IMR-90 (cell line): Measurements from ENCODE around the gene PAWR.

Experiments used
- POLR2A ChIP-seq: IDR thresholded peaks from 2 replicates; pipeline ENCODE4 v1.6.1; 2012; ENCODE audit warnings: mild to moderate bottlenecking, low read depth, low read length
- TF ChIP-seq, protein P1 (sequence below): conservative IDR thresholded peaks from 2 replicates; pipeline ENCODE4 v1.5.1; 2012; ENCODE audit warnings: mild to moderate bottlenecking, low read depth, low read length, improper control_type of control experiment
- TF ChIP-seq, protein P2 (sequence below): fragments of 150-350 bp; IDR thresholded peaks from 2 replicates; pipeline ENCODE4 v1.6.1; 2016; ENCODE audit warnings: low read depth, mild to moderate bottlenecking, low read length, moderate library complexity, borderline replicate concordance

DNA sequence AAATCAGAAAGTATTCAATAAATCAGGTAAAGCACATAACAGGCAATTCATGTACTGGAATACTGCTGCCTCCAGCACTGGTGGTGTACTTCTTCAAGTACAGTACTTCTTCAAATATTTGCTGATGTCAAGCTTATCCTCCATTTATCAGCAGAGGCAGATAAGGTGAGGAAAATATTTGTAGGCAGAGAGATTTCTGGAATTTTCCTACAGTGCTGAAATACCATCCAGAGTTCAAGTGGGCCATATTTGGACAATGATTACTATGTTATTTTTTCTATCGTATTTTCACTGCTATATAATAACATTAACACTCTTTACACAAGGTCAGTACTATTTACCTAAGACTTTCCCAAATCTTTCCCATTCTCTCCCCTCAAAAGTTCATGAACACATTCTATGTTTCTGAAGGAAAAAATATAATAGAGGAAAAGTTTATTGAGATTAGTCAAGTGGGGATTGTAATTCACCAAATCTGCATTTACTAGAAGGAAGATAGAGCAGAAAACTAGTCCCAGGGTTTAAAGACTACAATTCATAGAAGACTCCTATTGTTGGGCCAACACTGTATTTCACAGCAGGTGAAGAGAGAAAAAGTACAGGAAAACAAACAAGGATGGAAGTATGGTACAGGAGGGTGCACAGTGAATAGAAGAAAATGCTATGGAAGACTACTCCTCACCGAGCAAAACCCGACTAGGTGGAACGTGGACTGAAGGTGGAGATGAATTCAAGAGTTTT is 141.1 kb downstream of the PAWR start:
- no peak for TF ChIP-seq POLR2A
- TF ChIP-seq, protein P1, sequence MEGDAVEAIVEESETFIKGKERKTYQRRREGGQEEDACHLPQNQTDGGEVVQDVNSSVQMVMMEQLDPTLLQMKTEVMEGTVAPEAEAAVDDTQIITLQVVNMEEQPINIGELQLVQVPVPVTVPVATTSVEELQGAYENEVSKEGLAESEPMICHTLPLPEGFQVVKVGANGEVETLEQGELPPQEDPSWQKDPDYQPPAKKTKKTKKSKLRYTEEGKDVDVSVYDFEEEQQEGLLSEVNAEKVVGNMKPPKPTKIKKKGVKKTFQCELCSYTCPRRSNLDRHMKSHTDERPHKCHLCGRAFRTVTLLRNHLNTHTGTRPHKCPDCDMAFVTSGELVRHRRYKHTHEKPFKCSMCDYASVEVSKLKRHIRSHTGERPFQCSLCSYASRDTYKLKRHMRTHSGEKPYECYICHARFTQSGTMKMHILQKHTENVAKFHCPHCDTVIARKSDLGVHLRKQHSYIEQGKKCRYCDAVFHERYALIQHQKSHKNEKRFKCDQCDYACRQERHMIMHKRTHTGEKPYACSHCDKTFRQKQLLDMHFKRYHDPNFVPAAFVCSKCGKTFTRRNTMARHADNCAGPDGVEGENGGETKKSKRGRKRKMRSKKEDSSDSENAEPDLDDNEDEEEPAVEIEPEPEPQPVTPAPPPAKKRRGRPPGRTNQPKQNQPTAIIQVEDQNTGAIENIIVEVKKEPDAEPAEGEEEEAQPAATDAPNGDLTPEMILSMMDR, result no peak
- TF ChIP-seq, protein P2, sequence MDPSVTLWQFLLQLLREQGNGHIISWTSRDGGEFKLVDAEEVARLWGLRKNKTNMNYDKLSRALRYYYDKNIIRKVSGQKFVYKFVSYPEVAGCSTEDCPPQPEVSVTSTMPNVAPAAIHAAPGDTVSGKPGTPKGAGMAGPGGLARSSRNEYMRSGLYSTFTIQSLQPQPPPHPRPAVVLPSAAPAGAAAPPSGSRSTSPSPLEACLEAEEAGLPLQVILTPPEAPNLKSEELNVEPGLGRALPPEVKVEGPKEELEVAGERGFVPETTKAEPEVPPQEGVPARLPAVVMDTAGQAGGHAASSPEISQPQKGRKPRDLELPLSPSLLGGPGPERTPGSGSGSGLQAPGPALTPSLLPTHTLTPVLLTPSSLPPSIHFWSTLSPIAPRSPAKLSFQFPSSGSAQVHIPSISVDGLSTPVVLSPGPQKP, result no peak
